DND-41 (cell line): Measurements from ENCODE around the gene KASH5.

Experiments
- EZH2 ChIP-seq: IDR thresholded peaks from 3 replicates; pipeline ENCODE4 v1.6.1; 2012; ENCODE audit warnings: borderline replicate concordance, low read depth, mild to moderate bottlenecking, moderate library complexity, low read length, inconsistent platforms; ENCODE audit not compliant: severe bottlenecking
- TF ChIP-seq, protein P1 (sequence below): IDR thresholded peaks from 2 replicates; pipeline ENCODE4 v1.5.1; 2012; ENCODE audit warnings: borderline replicate concordance, low read length, moderate library complexity, mild to moderate bottlenecking; ENCODE audit not compliant: poor library complexity, severe bottlenecking; ENCODE audit errors: extremely low read depth

DNA sequence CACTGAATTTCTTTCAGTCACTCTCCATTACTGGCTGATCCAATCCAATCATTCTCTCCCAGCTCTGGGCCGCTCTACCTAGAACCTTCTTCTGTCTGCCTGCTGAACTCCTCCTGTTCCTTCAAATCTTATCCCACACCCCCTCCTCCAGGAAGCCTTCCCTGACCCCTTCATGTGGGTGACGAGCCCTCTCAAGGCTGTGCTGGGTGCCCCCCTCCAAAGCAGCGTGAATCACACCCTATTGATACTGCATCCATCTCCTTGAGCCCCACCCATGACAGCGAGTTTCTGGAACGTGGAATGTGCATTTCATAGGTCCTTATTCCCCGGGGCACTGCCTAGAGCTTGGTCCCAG, 60.4 kb downstream of the KASH5 start:
- TF ChIP-seq, protein P1, sequence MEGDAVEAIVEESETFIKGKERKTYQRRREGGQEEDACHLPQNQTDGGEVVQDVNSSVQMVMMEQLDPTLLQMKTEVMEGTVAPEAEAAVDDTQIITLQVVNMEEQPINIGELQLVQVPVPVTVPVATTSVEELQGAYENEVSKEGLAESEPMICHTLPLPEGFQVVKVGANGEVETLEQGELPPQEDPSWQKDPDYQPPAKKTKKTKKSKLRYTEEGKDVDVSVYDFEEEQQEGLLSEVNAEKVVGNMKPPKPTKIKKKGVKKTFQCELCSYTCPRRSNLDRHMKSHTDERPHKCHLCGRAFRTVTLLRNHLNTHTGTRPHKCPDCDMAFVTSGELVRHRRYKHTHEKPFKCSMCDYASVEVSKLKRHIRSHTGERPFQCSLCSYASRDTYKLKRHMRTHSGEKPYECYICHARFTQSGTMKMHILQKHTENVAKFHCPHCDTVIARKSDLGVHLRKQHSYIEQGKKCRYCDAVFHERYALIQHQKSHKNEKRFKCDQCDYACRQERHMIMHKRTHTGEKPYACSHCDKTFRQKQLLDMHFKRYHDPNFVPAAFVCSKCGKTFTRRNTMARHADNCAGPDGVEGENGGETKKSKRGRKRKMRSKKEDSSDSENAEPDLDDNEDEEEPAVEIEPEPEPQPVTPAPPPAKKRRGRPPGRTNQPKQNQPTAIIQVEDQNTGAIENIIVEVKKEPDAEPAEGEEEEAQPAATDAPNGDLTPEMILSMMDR = no peak
- no peak for TF ChIP-seq EZH2
